MCF 10A (cell line): Measurements from ENCODE around the gene IPO8. TPM values are rescaled to one million over a fixed set of nuclear protein-coding genes. Genes with fewer than 3 reads are reported as not detected.
A peak's percentile ranks its signal among the peaks of the same experiment; 100 is the strongest.

Source experiments
- BruUV-seq: library from RNA; stranded (reverse); fragments of 400-500 nt; replicated peaks from 2 replicates; lab custom pipeline; 2021; lab: Mats Ljungman, UMichigan
- CTCF ChIA-PET: fragments of 300-600 bp; sonication (Branson Sonifier 250); formaldehyde crosslinking; extraction: SDS; loops from one replicate; lab custom pipeline; 2021; ENCODE audit warnings: antibody characterized with exemption, inconsistent platforms; lab: Yijun Ruan, JAX
- POLR2A ChIA-PET: fragments of 300-600, 350-650 bp; sonication (Branson Sonifier 250); formaldehyde crosslinking; extraction: SDS; loops from one replicate; lab custom pipeline; 2020; ENCODE audit warnings: antibody characterized with exemption, inconsistent platforms; lab: Yijun Ruan, JAX
- DNase-seq: peaks from one replicate; pipeline ENCODE4 v3.0.0-alpha.2; 2018; ENCODE audit not compliant: unreplicated experiment
- H3K27ac Mint-ChIP-seq: one replicate; pipeline ENCODE4 v1.8.0; 2022; ENCODE audit warnings: mild to moderate bottlenecking, low read depth, mixed read lengths; ENCODE audit not compliant: unreplicated experiment
- H3K27me3 Mint-ChIP-seq: one replicate; pipeline ENCODE4 v1.8.0; 2022; ENCODE audit warnings: mixed read lengths; ENCODE audit not compliant: insufficient read depth, unreplicated experiment
- H3K36me3 Mint-ChIP-seq: one replicate; pipeline ENCODE4 v1.8.0; 2022; ENCODE audit warnings: mild to moderate bottlenecking, moderate library complexity, mixed read lengths; ENCODE audit not compliant: insufficient read depth, unreplicated experiment
- H3K4me1 Mint-ChIP-seq: one replicate; pipeline ENCODE4 v1.8.0; 2022; ENCODE audit warnings: mixed read lengths; ENCODE audit not compliant: insufficient read depth, unreplicated experiment
- H3K4me3 Mint-ChIP-seq: one replicate; pipeline ENCODE4 v1.8.0; 2022; ENCODE audit warnings: mild to moderate bottlenecking, moderate library complexity, mixed read lengths; ENCODE audit not compliant: unreplicated experiment
- H3K9me3 Mint-ChIP-seq: one replicate; pipeline ENCODE4 v1.8.0; 2022; ENCODE audit warnings: mixed read lengths; ENCODE audit not compliant: unreplicated experiment
- CTCF ChIP-seq: fragments of 200-600 bp; IDR thresholded peaks from one replicate; pipeline ENCODE4 v1.8.0; 2022; ENCODE audit warnings: antibody characterized with exemption, mild to moderate bottlenecking; ENCODE audit not compliant: unreplicated experiment
- intact Hi-C: fragments of 100-400 bp; cut with micrococcal nuclease; formaldehyde crosslinking; loops from 2 replicates; pipeline ENCODE4 v1.14.1; 2022
- total RNA-seq: library from RNA; stranded (reverse); gene quantifications from 2 replicates; pipeline ENCODE4 v1.2.3, GENCODE V29; 2022

The IPO8 gene
- total RNA-seq, 1 experiment from 2014 or later, result 36.3 TPM

DNA sequence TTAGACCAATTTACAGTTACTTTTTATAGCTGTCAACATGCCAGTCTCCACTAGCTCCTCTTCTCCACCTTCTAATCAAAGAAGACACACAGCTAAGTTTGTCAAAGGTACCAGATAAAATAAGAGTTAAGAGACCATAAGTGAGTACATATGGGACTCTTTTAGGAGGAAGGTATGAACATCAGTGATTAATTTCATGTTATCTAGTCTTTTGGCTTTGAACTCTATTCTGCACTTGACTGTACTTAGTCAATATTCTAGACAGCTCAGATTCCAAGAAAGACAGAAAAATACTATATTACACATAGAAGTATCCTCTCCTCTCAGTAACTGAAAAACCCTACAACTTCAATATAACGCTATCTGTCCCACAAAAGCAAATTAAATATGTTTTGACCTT lies 31.0 kb upstream of the IPO8 start:
- peaks cover 29% of the 10 kb centered on the region for H3K36me3 Mint-ChIP-seq
- CTCF ChIA-PET, result interaction anchor here (0.5 to 2.2 kb wide), 6 partner anchors 9 to 125 kb away, joined by 3 to 9 read pairs (median 4); no protein-coding TSS in a partner anchor
- no TSS peak for BruUV-seq

DNA sequence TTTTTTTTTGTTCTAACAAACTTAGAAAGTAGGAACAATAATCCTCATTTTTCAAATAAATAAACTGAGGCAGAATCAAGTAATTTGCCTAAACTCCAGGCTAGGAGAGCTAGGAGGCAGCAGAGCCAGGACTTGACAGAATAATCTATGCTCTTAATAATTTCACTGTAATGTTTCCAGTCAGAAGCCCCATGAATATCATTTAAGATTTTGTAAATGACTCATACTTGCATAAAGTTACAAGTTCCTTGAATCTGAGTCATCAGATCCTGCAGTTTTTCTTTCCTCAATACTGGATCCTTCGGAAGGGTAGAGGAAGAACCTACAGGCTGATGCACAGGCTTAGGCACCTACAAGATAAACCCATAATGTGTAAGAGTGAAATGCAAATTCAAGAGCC lies 30.1 kb upstream of the IPO8 start:
- peaks cover 15% of the 10 kb centered on the region for H3K4me1 Mint-ChIP-seq
- H3K27ac Mint-ChIP-seq, result no peak overlapping the region
- no peaks in the 10 kb centered on the region for H3K27me3 Mint-ChIP-seq
- no peaks in the 10 kb centered on the region for H3K9me3 Mint-ChIP-seq
- ChIA-PET POLR2A (interaction anchor here (0.6 to 3.3 kb wide), 8 partner anchors 10 to 31 kb away, joined by 3 to 26 read pairs (median 4); partner anchors contain the start of genes CAPRIN2 and IPO8), CTCF (interaction anchor here (0.5 to 2.2 kb wide), 8 partner anchors 10 to 1566 kb away, joined by 3 to 9 read pairs (median 3); no protein-coding TSS in a partner anchor)
- TF ChIP-seq CTCF, result no peak
- H3K4me3 Mint-ChIP-seq, result no peak overlapping the region
- DNase-seq, result peak; percentile 71
- peaks cover 29% of the 10 kb centered on the region for H3K36me3 Mint-ChIP-seq
- intact Hi-C loops, result no loop called here
- no TSS peak for BruUV-seq

More for the DNA sequence above, 31.0 kb upstream of the IPO8 start:
- Mint-ChIP-seq H3K27ac (peak overlapping the region; percentile 44), H3K27me3 (no peaks in the 10 kb centered on the region), H3K4me1 (peaks cover 15% of the 10 kb centered on the region), H3K4me3 (no peak overlapping the region), H3K9me3 (no peaks in the 10 kb centered on the region)
- no peak for TF ChIP-seq CTCF
- intact Hi-C loops, result no loop called here
- POLR2A ChIA-PET, result interaction anchor here (0.7 to 3.3 kb wide), 5 partner anchors 9 to 36 kb away, joined by 3 to 26 read pairs (median 3); partner anchors contain the start of genes CAPRIN2 and IPO8
- DNase-seq, result no peak

GRCh38 chr12:30719060-30719459 lies 23.4 kb upstream of the IPO8 start:
- POLR2A ChIA-PET, result interaction anchor here (0.6 to 4.1 kb wide), 12 partner anchors 9 to 86 kb away, joined by 3 to 35 read pairs (median 4); partner anchors contain the start of genes CAPRIN2 and IPO8

More at GRCh38 chr12:30719060-30719459, 23.4 kb upstream of the IPO8 start:
- no TSS peak for BruUV-seq
- peaks cover 29% of the 10 kb centered on the region for H3K36me3 Mint-ChIP-seq
- TF ChIP-seq CTCF, result no peak
- H3K4me1 Mint-ChIP-seq, result peaks cover 5% of the 10 kb centered on the region
- no peaks in the 10 kb centered on the region for H3K27me3 Mint-ChIP-seq
- H3K9me3 Mint-ChIP-seq, result no peaks in the 10 kb centered on the region
- DNase-seq, result peak; percentile 7
- intact Hi-C loops, result no loop called here
- no peak overlapping the region for H3K4me3 Mint-ChIP-seq
- CTCF ChIA-PET, result interaction anchor here (0.7 to 1.5 kb wide), 4 partner anchors 24 to 88 kb away, joined by 3 to 4 read pairs (median 3); no protein-coding TSS in a partner anchor
- H3K27ac Mint-ChIP-seq, result no peak overlapping the region
